ENCODE data around the gene PPWD1.
"Not testable (repeated sequence)": the region's sequence is repeated elsewhere in the genome, so short reads cannot be mapped to it uniquely, and the experiment has no call there.

The PPWD1 gene

GRCh38 chr5:65562731-65563701, at the start of gene PPWD1, which contains the start of gene CENPK:
TSS of gene PPWD1 (plus strand) at chr5:65563296. CDS start at chr5:65563311, 15 bp downstream.
TSS of gene CENPK (minus strand) at chr5:65563168. CDS start at chr5:65554907, 8,261 bp downstream.
- peak; percentile 82 for DNase-seq

GRCh38 chr5:65525726-65526125, 37.4 kb upstream of the PPWD1 start:
- no peak for DNase-seq

GRCh38 chr5:65530904-65531303, 32.2 kb upstream of the PPWD1 start:
- no peak for DNase-seq

GRCh38 chr5:65535529-65535987, 27.5 kb upstream of the PPWD1 start:
- DNase-seq, result no peak

- no peak for DNase-seq
These were observed 23.3 kb upstream of the PPWD1 start for GRCh38 chr5:65539827-65540226.

- no peak for DNase-seq
These were observed 18.6 kb upstream of the PPWD1 start for GRCh38 chr5:65544473-65544872.

GRCh38 chr5:65546141-65546540, 17.0 kb upstream of the PPWD1 start:
- no peak for DNase-seq

GRCh38 chr5:65548281-65548680, 14.8 kb upstream of the PPWD1 start:
- DNase-seq, result no peak

GRCh38 chr5:65553941-65554340, 9.2 kb upstream of the PPWD1 start:
- no peak for DNase-seq

- no peak for DNase-seq
These were observed 7.8 kb upstream of the PPWD1 start for GRCh38 chr5:65555287-65555686.

GRCh38 chr5:65556181-65556580, 6.9 kb upstream of the PPWD1 start:
- no peak for DNase-seq

GRCh38 chr5:65556718-65557117, 6.4 kb upstream of the PPWD1 start:
- DNase-seq, result no peak

- no peak for DNase-seq
These were observed 681 bp downstream of the PPWD1 start for GRCh38 chr5:65563777-65564176.

GRCh38 chr5:65566505-65566904, 3.4 kb downstream of the PPWD1 start:
- DNase-seq, result no peak

- no peak for DNase-seq
These were observed 7.6 kb downstream of the PPWD1 start for GRCh38 chr5:65570598-65571226.

GRCh38 chr5:65577141-65577540, 14.0 kb downstream of the PPWD1 start:
- DNase-seq, result no peak

- no peak for DNase-seq
These were observed 25.6 kb downstream of the PPWD1 start for GRCh38 chr5:65588694-65589093.

GRCh38 chr5:65601761-65602160, 38.7 kb downstream of the PPWD1 start:
- not testable (repeated sequence) for DNase-seq

GRCh38 chr5:65611524-65611923, 48.4 kb downstream of the PPWD1 start:
- DNase-seq, result no peak

- DNase-seq, result no peak
These were observed 49.3 kb downstream of the PPWD1 start for GRCh38 chr5:65612298-65612907.

- DNase-seq, result no peak
These were observed 56.9 kb downstream of the PPWD1 start for GRCh38 chr5:65620021-65620420.

GRCh38 chr5:65621961-65622360, 58.9 kb downstream of the PPWD1 start:
- not testable (repeated sequence) for DNase-seq

- DNase-seq, result no peak
These were observed 60.4 kb downstream of the PPWD1 start for GRCh38 chr5:65623482-65623881.

All from NCI-H2171 (cell line).